OCI-LY7 (cell line): ENCODE measurements around the gene DBR1. TPM values are rescaled to one million over a fixed set of nuclear protein-coding genes. Genes with fewer than 3 reads are reported as not detected.

Source experiments
- BruUV-seq: library from RNA; stranded (reverse); fragments of 400-500 nt; replicated peaks from 2 replicates; lab custom pipeline; 2021; lab: Mats Ljungman, UMichigan
- CTCF ChIA-PET: fragments of 300-600 bp; sonication (Branson Sonifier 250); formaldehyde crosslinking; loops from one replicate; lab custom pipeline; 2022; ENCODE audit warnings: antibody characterized with exemption; ENCODE audit not compliant: unreplicated experiment; lab: Charles Lee
- POLR2A ChIA-PET: fragments of 300-600 bp; sonication (Branson Sonifier 250); formaldehyde crosslinking; loops from one replicate; lab custom pipeline; 2022; ENCODE audit warnings: antibody characterized with exemption; lab: Charles Lee
- DNase-seq: peaks from one replicate; pipeline ENCODE4 v3.0.0-alpha.2; 2015; ENCODE audit warnings: low spot score
- H2AFZ ChIP-seq: fragments of 200-600 bp; sonication (generic), shearing (Covaris generic); 2 replicates; pipeline ENCODE4 v1.6.1; 2014; ENCODE audit warnings: mild to moderate bottlenecking, antibody characterized with exemption, low read length, moderate library complexity
- H3K27ac ChIP-seq: fragments of 200-600 bp; sonication (generic); 2 replicates; pipeline ENCODE4 v1.5.1; 2014; ENCODE audit warnings: mixed run types, low read depth, mild to moderate bottlenecking, moderate library complexity, low read length, inconsistent platforms; ENCODE audit not compliant: poor library complexity, severe bottlenecking
- H3K36me3 ChIP-seq: fragments of 200-600 bp; sonication (generic); 2 replicates; pipeline ENCODE4 v1.6.1; 2014; ENCODE audit warnings: mild to moderate bottlenecking, antibody characterized with exemption, low read length, moderate library complexity, mixed read lengths; ENCODE audit not compliant: insufficient read depth
- H3K4me1 ChIP-seq: fragments of 200-600 bp; sonication (generic); 2 replicates; pipeline ENCODE4 v1.5.1; 2014; ENCODE audit warnings: mild to moderate bottlenecking, low read length; ENCODE audit not compliant: insufficient read depth, poor library complexity, severe bottlenecking
- H3K4me2 ChIP-seq: fragments of 200-600 bp; sonication (generic); 2 replicates; pipeline ENCODE4 v1.6.1; 2014; ENCODE audit warnings: mild to moderate bottlenecking, low read length
- H3K4me3 ChIP-seq: fragments of 200-600 bp; sonication (generic); 2 replicates; pipeline ENCODE4 v1.5.1; 2014; ENCODE audit warnings: mild to moderate bottlenecking, low read depth, low read length; ENCODE audit not compliant: poor library complexity, severe bottlenecking
- H3K79me2 ChIP-seq: fragments of 200-600 bp; sonication (generic); 2 replicates; pipeline ENCODE4 v1.6.1; 2016; ENCODE audit warnings: low read depth, mild to moderate bottlenecking, low read length, moderate library complexity, mixed read lengths; ENCODE audit not compliant: insufficient read depth
- H3K9me2 ChIP-seq: fragments of 200-600 bp; sonication (generic); 2 replicates; pipeline ENCODE4 v1.6.1; 2016; ENCODE audit warnings: mild to moderate bottlenecking, low read length, mixed read lengths; ENCODE audit not compliant: insufficient read depth
- H3K9me3 ChIP-seq: fragments of 200-600 bp; sonication (generic); 2 replicates; pipeline ENCODE4 v1.6.1; 2014; ENCODE audit warnings: mild to moderate bottlenecking, mixed run types, low read length, mixed read lengths
- H4K20me1 ChIP-seq: fragments of 200-600 bp; sonication (generic); 2 replicates; pipeline ENCODE4 v1.6.1; 2014; ENCODE audit warnings: mild to moderate bottlenecking, antibody characterized with exemption, low read length, moderate library complexity, mixed read lengths; ENCODE audit not compliant: insufficient read depth
- CTCF ChIP-seq: fragments of 200-600 bp; sonication (generic); conservative IDR thresholded peaks from 2 replicates; pipeline ENCODE4 v1.5.1; 2014; ENCODE audit warnings: mild to moderate bottlenecking, antibody characterized with exemption, low read length, moderate library complexity, mixed read lengths
- EZH2phosphoT487 ChIP-seq: fragments of 200-600 bp; sonication (generic); IDR thresholded peaks from 2 replicates; pipeline ENCODE4 v1.6.1; 2018; ENCODE audit warnings: low read depth, borderline replicate concordance, mild to moderate bottlenecking, mixed run types, antibody characterized with exemption, low read length, moderate library complexity, mixed read lengths
- intact Hi-C: fragments of 100-400 bp; cut with micrococcal nuclease; formaldehyde crosslinking; loops from one replicate; pipeline ENCODE4 v1.10.0; 2022; ENCODE audit not compliant: unreplicated experiment
- total RNA-seq, 2 experiments: library from RNA; depleted of rRNA in 1 of 2; stranded (reverse); fragments of >200 nt in 1 of 2; shearing (Covaris generic) in 1 of 2; gene quantifications; 2 replicates each; pipeline ENCODE4 v1.2.3, GENCODE V29; 2014 to 2022

Gene DBR1
- total RNA-seq, 2 experiments from 2014 or later, result 13.6 to 22.7 TPM

- Histone ChIP-seq H3K4me1 (no peaks in the 10 kb centered on the region), H2AFZ (no peak overlapping the region), H4K20me1 (peaks cover 21% of the 10 kb centered on the region), H3K9me2 (no peaks in the 10 kb centered on the region; the same call in 1 of the 2 replicates), H3K27ac (no peak overlapping the region), H3K4me2 (no peak overlapping the region), H3K9me3 (no peaks in the 10 kb centered on the region), H3K36me3 (peaks cover 70% of the 10 kb centered on the region), H3K4me3 (no peak overlapping the region), H3K79me2 (peaks cover 96% of the 10 kb centered on the region)
- intact Hi-C loops, result no loop called here
- ChIA-PET POLR2A (interaction anchor here (0.8 kb wide), 1 partner anchor 14 kb away, joined by 4 read pairs; no protein-coding TSS in a partner anchor), CTCF (no interaction called here)
- TF ChIP-seq EZH2phosphoT487 (no peak), CTCF (no peak)
- BruUV-seq, result no TSS peak
- DNase-seq, result no peak
Measured at GRCh38 chr3:138196023-138196422, 21.3 kb upstream of the DBR1 start.

- POLR2A ChIA-PET, result interaction anchor here (0.8 kb wide), 1 partner anchor 14 kb away, joined by 4 read pairs; no protein-coding TSS in a partner anchor
- H4K20me1 ChIP-seq, result peaks cover 21% of the 10 kb centered on the region
- intact Hi-C loops, result no loop called here
- H3K4me2 ChIP-seq, result no peak overlapping the region
- no peak overlapping the region for H3K27ac ChIP-seq
- CTCF ChIA-PET, result no interaction called here
- H2AFZ ChIP-seq, result no peak overlapping the region
- no peak for DNase-seq
- TF ChIP-seq CTCF (no peak), EZH2phosphoT487 (no peak)
- H3K9me3 ChIP-seq, result no peaks in the 10 kb centered on the region
- no peaks in the 10 kb centered on the region for H3K4me1 ChIP-seq
- H3K79me2 ChIP-seq, result peaks cover 96% of the 10 kb centered on the region
- H3K36me3 ChIP-seq, result peaks cover 75% of the 10 kb centered on the region
- no TSS peak for BruUV-seq
- H3K4me3 ChIP-seq, result no peak overlapping the region
- no peaks in the 10 kb centered on the region; the same call in 1 of the 2 replicates for H3K9me2 ChIP-seq
Measured at GRCh38 chr3:138195481-138195880, 20.8 kb upstream of the DBR1 start.

- peak overlapping the region; percentile 52 for H3K27ac ChIP-seq
- no peaks in the 10 kb centered on the region for H3K9me3 ChIP-seq
- TF ChIP-seq EZH2phosphoT487 (no peak), CTCF (no peak)
- DNase-seq, result peak; percentile 57
- peaks cover 23% of the 10 kb centered on the region for H3K4me1 ChIP-seq
- no peaks in the 10 kb centered on the region for H3K9me2 ChIP-seq
- peak overlapping the region; percentile 96 for H3K4me3 ChIP-seq
- H3K36me3 ChIP-seq, result peaks cover 35% of the 10 kb centered on the region
- POLR2A ChIA-PET, result interaction anchor here (0.9 kb wide), 1 partner anchor 14 kb away, joined by 5 read pairs; no protein-coding TSS in a partner anchor
- H2AFZ ChIP-seq, result peak overlapping the region; percentile 96; the same call in 1 of the 2 replicates
- intact Hi-C loops, result loop anchor here (5.0 to 10.0 kb wide), 3 partner anchors 227 to 729 kb away; no protein-coding TSS in a partner anchor
- BruUV-seq, result TSS peak; percentile 61
- H3K79me2 ChIP-seq, result peaks cover 55% of the 10 kb centered on the region
- H4K20me1 ChIP-seq, result peaks cover 20% of the 10 kb centered on the region
- CTCF ChIA-PET, result no interaction called here
- peak overlapping the region; percentile 99 for H3K4me2 ChIP-seq
Measured at GRCh38 chr3:138188013-138188730, 13.5 kb upstream of the DBR1 start.
